ENCODE results near the gene PIK3C2B. TPM values are rescaled to one million over a fixed set of nuclear protein-coding genes. Genes with fewer than 3 reads are reported as not detected.

The PIK3C2B gene
- total RNA-seq, 1 donor from 2014 or later, result 24.5 TPM

GRCh38 chr1:204463125-204464060 is 31.2 kb downstream of the PIK3C2B start:
- DNase-seq (ENCODE audit: low spot score in 2 of 2), result no peak
- FAIRE-seq, result no peak

GRCh38 chr1:204462229-204462561 is 32.4 kb downstream of the PIK3C2B start:
- FAIRE-seq (no peak), DNase-seq (ENCODE audit: low spot score in 2 of 2) (no peak)

GRCh38 chr1:204461331-204462228 is 33.0 kb downstream of the PIK3C2B start:
- DNase-seq (ENCODE audit: low spot score in 2 of 2), result no peak
- no peak for FAIRE-seq

GRCh38 chr1:204460346-204460745 is 34.3 kb downstream of the PIK3C2B start:
- DNase-seq (ENCODE audit: low spot score in 2 of 2) (no peak), FAIRE-seq (no peak)

GRCh38 chr1:204459706-204460105 is 34.9 kb downstream of the PIK3C2B start:
- DNase-seq (ENCODE audit: low spot score in 2 of 2), result no peak
- no peak for FAIRE-seq

- FAIRE-seq (no peak), DNase-seq (ENCODE audit: low spot score in 2 of 2) (no peak)
These were observed 36.9 kb downstream of the PIK3C2B start for GRCh38 chr1:204457666-204458065.

GRCh38 chr1:204456826-204457442 is 37.7 kb downstream of the PIK3C2B start:
- no peak for FAIRE-seq
- no peak for DNase-seq (ENCODE audit: low spot score in 2 of 2)

- no peak for DNase-seq (ENCODE audit: low spot score in 2 of 2)
- FAIRE-seq, result no peak
These were observed 38.8 kb downstream of the PIK3C2B start for GRCh38 chr1:204455831-204456145.

- FAIRE-seq (no peak), DNase-seq (ENCODE audit: low spot score in 2 of 2) (no peak)
These were observed 39.4 kb downstream of the PIK3C2B start for GRCh38 chr1:204455063-204455830.

GRCh38 chr1:204454476-204454875 is 40.1 kb downstream of the PIK3C2B start:
- FAIRE-seq (no peak), DNase-seq (ENCODE audit: low spot score in 2 of 2) (no peak)

- no peak for DNase-seq (ENCODE audit: low spot score in 2 of 2)
- FAIRE-seq, result no peak
These were observed 41.3 kb downstream of the PIK3C2B start for GRCh38 chr1:204453141-204453772.

- FAIRE-seq, result no peak
- DNase-seq (ENCODE audit: low spot score in 2 of 2), result no peak
These were observed 43.1 kb downstream of the PIK3C2B start for GRCh38 chr1:204451352-204452124.

GRCh38 chr1:204450461-204451257 is 43.9 kb downstream of the PIK3C2B start:
- DNase-seq (ENCODE audit: low spot score in 2 of 2) (no peak), FAIRE-seq (no peak)

GRCh38 chr1:204449678-204450280 is 44.8 kb downstream of the PIK3C2B start:
- FAIRE-seq, result no peak
- no peak for DNase-seq (ENCODE audit: low spot score in 2 of 2)

GRCh38 chr1:204448991-204449677 is 45.5 kb downstream of the PIK3C2B start:
- FAIRE-seq, result no peak
- DNase-seq (ENCODE audit: low spot score in 2 of 2), result no peak

- DNase-seq (ENCODE audit: low spot score in 2 of 2) (no peak), FAIRE-seq (no peak)
These were observed 46.2 kb downstream of the PIK3C2B start for GRCh38 chr1:204448344-204448964.

GRCh38 chr1:204447736-204448135 is 46.9 kb downstream of the PIK3C2B start:
- FAIRE-seq (no peak), DNase-seq (ENCODE audit: low spot score in 2 of 2) (no peak)
